IMR-90 (cell line): Measurements from ENCODE around the gene IL23R.

Source experiments
- BHLHE40 ChIP-seq: fragments of 150-350 bp; IDR thresholded peaks from 2 replicates; pipeline ENCODE4 v1.6.1; 2016; ENCODE audit warnings: mild to moderate bottlenecking, low read depth, low read length
- CEBPB ChIP-seq: IDR thresholded peaks from 2 replicates; pipeline ENCODE4 v1.6.1; 2012; ENCODE audit warnings: low read depth, low read length, improper control_type of control experiment
- CTCF ChIP-seq: conservative IDR thresholded peaks from 2 replicates; pipeline ENCODE4 v1.5.1; 2012; ENCODE audit warnings: mild to moderate bottlenecking, low read depth, low read length, improper control_type of control experiment
- FOS ChIP-seq: fragments of 150-350 bp; IDR thresholded peaks from 2 replicates; pipeline ENCODE4 v1.6.1; 2016; ENCODE audit warnings: low read depth, low read length
- POLR2A ChIP-seq: IDR thresholded peaks from 2 replicates; pipeline ENCODE4 v1.6.1; 2012; ENCODE audit warnings: mild to moderate bottlenecking, low read depth, low read length
- RAD21 ChIP-seq: IDR thresholded peaks from 2 replicates; pipeline ENCODE4 v1.6.1; 2012; ENCODE audit warnings: low read length, improper control_type of control experiment
- RCOR1 ChIP-seq: IDR thresholded peaks from 2 replicates; pipeline ENCODE4 v1.6.1; 2012; ENCODE audit warnings: mild to moderate bottlenecking, low read length, improper control_type of control experiment; ENCODE audit not compliant: insufficient replicate concordance
- USF2 ChIP-seq: fragments of 150-350 bp; IDR thresholded peaks from 2 replicates; pipeline ENCODE4 v1.6.1; 2017; ENCODE audit warnings: mild to moderate bottlenecking, antibody characterized with exemption, low read length, low read depth

GRCh38 chr1:67165468-67166041 lies 699 bp upstream of the IL23R start:
- TF ChIP-seq RAD21 = no peak
- TF ChIP-seq BHLHE40 = no peak
- no peak for TF ChIP-seq CTCF
- TF ChIP-seq CEBPB = no peak
- no peak for TF ChIP-seq POLR2A
- no peak for TF ChIP-seq RCOR1
- no peak for TF ChIP-seq USF2
- TF ChIP-seq FOS = no peak
